ENCODE data around the gene STK26. TPM values are rescaled to one million over a fixed set of nuclear protein-coding genes. Genes with fewer than 3 reads are reported as not detected.

Gene STK26
- total RNA-seq (79.0 TPM), polyA plus RNA-seq (48.1 TPM)
- long read RNA-seq, donor 1, partial matches to known transcripts, result 0 of 1 reads
- long read RNA-seq, donor 1, other reads (novel, unspliced or antisense), result 0 of 1 reads
- long read RNA-seq, donor 2, transcript STK26-202 (12 exons, 3,288 nt), result major isoform, 13 of 14 reads
- long read RNA-seq, donor 2, partial matches to known transcripts, result 0 of 14 reads
- long read RNA-seq, donor 2, other reads (novel, unspliced or antisense), result 0 of 14 reads
- long read RNA-seq, donor 3, transcript STK26-202 (12 exons, 3,288 nt), result major isoform, 10 of 11 reads
- long read RNA-seq, donor 3, partial matches to known transcripts, result 0 of 11 reads
- long read RNA-seq, donor 3, other reads (novel, unspliced or antisense), result 0 of 11 reads
- long read RNA-seq, donor 4, partial matches to known transcripts, result 0 of 1 reads
- long read RNA-seq, donor 4, other reads (novel, unspliced or antisense), result 0 of 1 reads
- long read RNA-seq, donor 5, transcript STK26-202 (12 exons, 3,288 nt), result major isoform, 12 of 12 reads
- long read RNA-seq, donor 5, partial matches to known transcripts, result 0 of 12 reads
- long read RNA-seq, donor 5, other reads (novel, unspliced or antisense), result 0 of 12 reads
- long read RNA-seq, donor 6, transcript STK26-202 (12 exons, 3,288 nt), result major isoform, 5 of 5 reads
- long read RNA-seq, donor 6, partial matches to known transcripts, result 0 of 5 reads
- long read RNA-seq, donor 6, other reads (novel, unspliced or antisense), result 0 of 5 reads
- long read RNA-seq, donor 7, transcript STK26-202 (12 exons, 3,288 nt), result major isoform, 16 of 17 reads
- long read RNA-seq, donor 7, partial matches to known transcripts, result 0 of 17 reads
- long read RNA-seq, donor 7, other reads (novel, unspliced or antisense), result 0 of 17 reads
- long read RNA-seq, donor 8, partial matches to known transcripts, result 0 of 3 reads
- long read RNA-seq, donor 8, other reads (novel, unspliced or antisense), result 0 of 3 reads
- long read RNA-seq, donor 9, transcript STK26-202 (12 exons, 3,288 nt), result major isoform, 7 of 7 reads
- long read RNA-seq, donor 9, partial matches to known transcripts, result 0 of 7 reads
- long read RNA-seq, donor 9, other reads (novel, unspliced or antisense), result 0 of 7 reads
- long read RNA-seq, donor 10, partial matches to known transcripts, result 0 of 3 reads
- long read RNA-seq, donor 10, other reads (novel, unspliced or antisense), result 0 of 3 reads

- H3K27ac ChIP-seq (ENCODE audit: low read depth in 1 of 2, low read length in 1 of 2), result peak within 1 kb of the TSS; percentile 87 to 93
- 0% methylated on average over 73 of the region's 73 CpGs for WGBS
- H3K27me3 ChIP-seq (ENCODE audit: control insufficient read depth in 2 of 2, insufficient read depth in 1 of 2, low read length in 1 of 2), result peaks cover 0 to 14% of the 10 kb centered on the region in 2 donors
- peak within 1 kb of the TSS; percentile 73 to 83 for H3K4me3 ChIP-seq (ENCODE audit: low read length in 2 of 2)
- H3K36me3 ChIP-seq (ENCODE audit: control insufficient read depth in 2 of 2, insufficient read depth in 2 of 2, low read length in 1 of 2), result no peaks in the 10 kb centered on the region
- no peaks in the 10 kb centered on the region for H3K4me1 ChIP-seq (ENCODE audit: control insufficient read depth in 2 of 2, insufficient read depth in 2 of 2, low read length in 2 of 2)
- DNase-seq (ENCODE audit: low read depth in 6 of 9, low spot score in 9 of 9), result peak in 7 of 9 donors; percentile 42 to 88 (median 71)
- no peaks in the 10 kb centered on the region for H3K9me3 ChIP-seq (ENCODE audit: control insufficient read depth in 2 of 2, insufficient read depth in 1 of 2, low read length in 1 of 2)
Observed at GRCh38 chrX:132022967-132023895, at the start of gene STK26. TSS of gene STK26 (plus strand) at chrX:132023302. CDS start at chrX:132023618, 316 bp downstream.

GRCh38 chrX:131975851-131976250 is 47.3 kb upstream of the STK26 start:
- no peak for DNase-seq (ENCODE audit: low read depth in 6 of 9, low spot score in 9 of 9)
- Histone ChIP-seq H3K36me3 (ENCODE audit: control insufficient read depth in 2 of 2, insufficient read depth in 2 of 2, low read length in 1 of 2) (no peaks in the 10 kb centered on the region), H3K9me3 (ENCODE audit: control insufficient read depth in 2 of 2, insufficient read depth in 1 of 2, low read length in 1 of 2) (no peaks in the 10 kb centered on the region), H3K4me3 (ENCODE audit: low read length in 2 of 2) (no peak overlapping the region), H3K4me1 (ENCODE audit: control insufficient read depth in 2 of 2, insufficient read depth in 2 of 2, low read length in 2 of 2) (no peaks in the 10 kb centered on the region), H3K27ac (ENCODE audit: low read depth in 1 of 2, low read length in 1 of 2) (no peak overlapping the region), H3K27me3 (ENCODE audit: control insufficient read depth in 2 of 2, insufficient read depth in 1 of 2, low read length in 1 of 2) (no peaks in the 10 kb centered on the region)
- WGBS, result 95% methylated on average over 2 of the region's 2 CpGs

GRCh38 chrX:131977619-131978018 is 45.5 kb upstream of the STK26 start:
- H3K27me3 ChIP-seq (ENCODE audit: control insufficient read depth in 2 of 2, insufficient read depth in 1 of 2, low read length in 1 of 2), result no peaks in the 10 kb centered on the region
- 97% methylated on average over 3 of the region's 3 CpGs for WGBS
- no peaks in the 10 kb centered on the region for H3K36me3 ChIP-seq (ENCODE audit: control insufficient read depth in 2 of 2, insufficient read depth in 2 of 2, low read length in 1 of 2)
- H3K27ac ChIP-seq (ENCODE audit: low read depth in 1 of 2, low read length in 1 of 2), result no peak overlapping the region
- H3K9me3 ChIP-seq (ENCODE audit: control insufficient read depth in 2 of 2, insufficient read depth in 1 of 2, low read length in 1 of 2), result no peaks in the 10 kb centered on the region
- H3K4me1 ChIP-seq (ENCODE audit: control insufficient read depth in 2 of 2, insufficient read depth in 2 of 2, low read length in 2 of 2), result no peaks in the 10 kb centered on the region
- DNase-seq (ENCODE audit: low read depth in 6 of 9, low spot score in 9 of 9), result no peak
- no peak overlapping the region for H3K4me3 ChIP-seq (ENCODE audit: low read length in 2 of 2)

GRCh38 chrX:131979116-131979515 is 44.0 kb upstream of the STK26 start:
- Histone ChIP-seq H3K27ac (ENCODE audit: low read depth in 1 of 2, low read length in 1 of 2) (no peak overlapping the region), H3K4me1 (ENCODE audit: control insufficient read depth in 2 of 2, insufficient read depth in 2 of 2, low read length in 2 of 2) (no peaks in the 10 kb centered on the region), H3K36me3 (ENCODE audit: control insufficient read depth in 2 of 2, insufficient read depth in 2 of 2, low read length in 1 of 2) (no peaks in the 10 kb centered on the region), H3K27me3 (ENCODE audit: control insufficient read depth in 2 of 2, insufficient read depth in 1 of 2, low read length in 1 of 2) (no peaks in the 10 kb centered on the region), H3K9me3 (ENCODE audit: control insufficient read depth in 2 of 2, insufficient read depth in 1 of 2, low read length in 1 of 2) (no peaks in the 10 kb centered on the region), H3K4me3 (ENCODE audit: low read length in 2 of 2) (no peak overlapping the region)
- DNase-seq (ENCODE audit: low read depth in 6 of 9, low spot score in 9 of 9), result no peak

- Histone ChIP-seq H3K27ac (ENCODE audit: low read depth in 1 of 2, low read length in 1 of 2) (peak overlapping the region; percentile 13 to 82), H3K4me3 (ENCODE audit: low read length in 2 of 2) (no peak overlapping the region), H3K4me1 (ENCODE audit: control insufficient read depth in 2 of 2, insufficient read depth in 2 of 2, low read length in 2 of 2) (peaks cover 7 to 20% of the 10 kb centered on the region in 2 donors), H3K27me3 (ENCODE audit: control insufficient read depth in 2 of 2, insufficient read depth in 1 of 2, low read length in 1 of 2) (no peaks in the 10 kb centered on the region), H3K36me3 (ENCODE audit: control insufficient read depth in 2 of 2, insufficient read depth in 2 of 2, low read length in 1 of 2) (no peaks in the 10 kb centered on the region), H3K9me3 (ENCODE audit: control insufficient read depth in 2 of 2, insufficient read depth in 1 of 2, low read length in 1 of 2) (no peaks in the 10 kb centered on the region)
- WGBS, result 55% methylated on average over 4 of the region's 4 CpGs
- DNase-seq (ENCODE audit: low read depth in 6 of 9, low spot score in 9 of 9), result peak in 4 of 9 donors; percentile 10 to 54 (median 26)
Observed at GRCh38 chrX:131985526-131986049, 37.5 kb upstream of the STK26 start.

- Histone ChIP-seq H3K36me3 (ENCODE audit: control insufficient read depth in 2 of 2, insufficient read depth in 2 of 2, low read length in 1 of 2) (no peaks in the 10 kb centered on the region), H3K9me3 (ENCODE audit: control insufficient read depth in 2 of 2, insufficient read depth in 1 of 2, low read length in 1 of 2) (no peaks in the 10 kb centered on the region), H3K4me1 (ENCODE audit: control insufficient read depth in 2 of 2, insufficient read depth in 2 of 2, low read length in 2 of 2) (peaks cover 7 to 20% of the 10 kb centered on the region in 2 donors), H3K27me3 (ENCODE audit: control insufficient read depth in 2 of 2, insufficient read depth in 1 of 2, low read length in 1 of 2) (no peaks in the 10 kb centered on the region), H3K4me3 (ENCODE audit: low read length in 2 of 2) (no peak overlapping the region), H3K27ac (ENCODE audit: low read depth in 1 of 2, low read length in 1 of 2) (peak overlapping the region; percentile 90 to 92)
- peak; percentile 9 to 84 (median 49) for DNase-seq (ENCODE audit: low read depth in 6 of 9, low spot score in 9 of 9)
- WGBS, result 5% methylated on average over 5 of the region's 5 CpGs
Observed at GRCh38 chrX:131987252-131987651, 35.9 kb upstream of the STK26 start.

GRCh38 chrX:131988236-131988635 is 34.9 kb upstream of the STK26 start:
- Histone ChIP-seq H3K9me3 (ENCODE audit: control insufficient read depth in 2 of 2, insufficient read depth in 1 of 2, low read length in 1 of 2) (no peaks in the 10 kb centered on the region), H3K4me1 (ENCODE audit: control insufficient read depth in 2 of 2, insufficient read depth in 2 of 2, low read length in 2 of 2) (peaks cover 7 to 20% of the 10 kb centered on the region in 2 donors), H3K27me3 (ENCODE audit: control insufficient read depth in 2 of 2, insufficient read depth in 1 of 2, low read length in 1 of 2) (no peaks in the 10 kb centered on the region), H3K4me3 (ENCODE audit: low read length in 2 of 2) (no peak overlapping the region), H3K27ac (ENCODE audit: low read depth in 1 of 2, low read length in 1 of 2) (peak overlapping the region in 1 of 2 donors; percentile 90), H3K36me3 (ENCODE audit: control insufficient read depth in 2 of 2, insufficient read depth in 2 of 2, low read length in 1 of 2) (no peaks in the 10 kb centered on the region)
- no peak for DNase-seq (ENCODE audit: low read depth in 6 of 9, low spot score in 9 of 9)

- Histone ChIP-seq H3K4me1 (ENCODE audit: control insufficient read depth in 2 of 2, insufficient read depth in 2 of 2, low read length in 2 of 2) (no peaks in the 10 kb centered on the region), H3K4me3 (ENCODE audit: low read length in 2 of 2) (no peak overlapping the region), H3K27ac (ENCODE audit: low read depth in 1 of 2, low read length in 1 of 2) (no peak overlapping the region), H3K27me3 (ENCODE audit: control insufficient read depth in 2 of 2, insufficient read depth in 1 of 2, low read length in 1 of 2) (no peaks in the 10 kb centered on the region), H3K9me3 (ENCODE audit: control insufficient read depth in 2 of 2, insufficient read depth in 1 of 2, low read length in 1 of 2) (no peaks in the 10 kb centered on the region), H3K36me3 (ENCODE audit: control insufficient read depth in 2 of 2, insufficient read depth in 2 of 2, low read length in 1 of 2) (no peaks in the 10 kb centered on the region)
- no peak for DNase-seq (ENCODE audit: low read depth in 6 of 9, low spot score in 9 of 9)
- WGBS, result 66% methylated on average over 3 of the region's 3 CpGs
Observed at GRCh38 chrX:132001127-132001526, 22.0 kb upstream of the STK26 start.
